ENCODE measurements around the gene LNPK.

The LNPK gene

DNA sequence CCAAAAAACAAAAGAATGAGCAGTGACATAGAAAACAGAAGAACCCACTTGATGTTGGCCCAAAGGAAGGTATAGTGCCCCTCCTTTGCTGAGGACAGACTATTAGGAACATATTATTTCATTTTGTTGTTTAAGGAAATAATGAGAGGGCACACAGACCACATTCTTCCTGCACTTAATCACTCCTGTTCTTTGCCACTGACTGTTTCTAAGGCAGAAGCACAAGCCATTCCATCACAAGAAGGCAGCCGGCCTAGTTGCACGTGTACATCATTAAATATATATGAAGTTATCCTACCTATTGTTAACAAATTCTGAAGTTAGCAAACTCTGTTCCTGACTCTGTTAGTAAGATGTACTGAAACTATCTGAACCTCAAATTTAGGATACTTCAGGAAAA lies 110.0 kb downstream of the LNPK start:
- ChIA-PET POLR2A (no interaction called here), CTCF (no interaction called here)
- TF ChIP-seq, protein P1, sequence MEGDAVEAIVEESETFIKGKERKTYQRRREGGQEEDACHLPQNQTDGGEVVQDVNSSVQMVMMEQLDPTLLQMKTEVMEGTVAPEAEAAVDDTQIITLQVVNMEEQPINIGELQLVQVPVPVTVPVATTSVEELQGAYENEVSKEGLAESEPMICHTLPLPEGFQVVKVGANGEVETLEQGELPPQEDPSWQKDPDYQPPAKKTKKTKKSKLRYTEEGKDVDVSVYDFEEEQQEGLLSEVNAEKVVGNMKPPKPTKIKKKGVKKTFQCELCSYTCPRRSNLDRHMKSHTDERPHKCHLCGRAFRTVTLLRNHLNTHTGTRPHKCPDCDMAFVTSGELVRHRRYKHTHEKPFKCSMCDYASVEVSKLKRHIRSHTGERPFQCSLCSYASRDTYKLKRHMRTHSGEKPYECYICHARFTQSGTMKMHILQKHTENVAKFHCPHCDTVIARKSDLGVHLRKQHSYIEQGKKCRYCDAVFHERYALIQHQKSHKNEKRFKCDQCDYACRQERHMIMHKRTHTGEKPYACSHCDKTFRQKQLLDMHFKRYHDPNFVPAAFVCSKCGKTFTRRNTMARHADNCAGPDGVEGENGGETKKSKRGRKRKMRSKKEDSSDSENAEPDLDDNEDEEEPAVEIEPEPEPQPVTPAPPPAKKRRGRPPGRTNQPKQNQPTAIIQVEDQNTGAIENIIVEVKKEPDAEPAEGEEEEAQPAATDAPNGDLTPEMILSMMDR (IDR thresholded peaks at IDR 0.05; ENCODE audit: control extremely low read depth, extremely low read depth, low read depth, missing control alignments): no peak
- no peak for DNase-seq (ENCODE audit: extremely low spot score)

DNA sequence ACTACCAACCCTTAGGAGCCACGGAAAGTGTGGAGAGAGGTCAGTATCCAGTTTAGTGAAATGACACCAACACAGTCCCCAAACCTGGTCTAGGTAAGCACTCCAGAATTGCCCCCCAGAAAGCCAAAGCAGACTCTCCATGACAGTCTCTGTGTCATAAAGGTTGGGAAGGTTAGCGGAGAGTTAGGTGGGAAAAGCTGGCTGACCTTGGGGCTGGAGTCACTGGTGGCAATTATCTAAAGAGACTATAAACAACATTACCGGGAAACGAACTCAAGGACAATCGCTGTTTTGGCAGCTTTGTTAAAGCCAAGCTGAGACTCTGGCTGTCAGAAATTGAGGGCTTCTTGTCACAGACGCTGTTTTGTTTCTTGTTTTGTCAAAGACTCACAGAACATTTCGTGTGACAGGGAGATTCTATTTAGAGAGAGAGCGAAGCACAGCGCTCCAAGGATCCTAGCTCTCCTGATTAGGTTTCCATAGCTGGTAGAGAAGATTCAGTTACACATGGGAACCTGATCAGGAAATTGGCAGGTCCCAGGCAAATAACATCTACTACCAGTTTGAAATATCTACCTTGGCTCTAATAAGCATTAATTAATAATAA lies 111.3 kb downstream of the LNPK start:
- CTCF ChIA-PET: interaction anchor here (1.2 kb wide), 1 partner anchor 25 kb away, joined by 3 read pairs; no protein-coding TSS in a partner anchor
- DNase-seq (ENCODE audit: extremely low spot score): no peak

DNA sequence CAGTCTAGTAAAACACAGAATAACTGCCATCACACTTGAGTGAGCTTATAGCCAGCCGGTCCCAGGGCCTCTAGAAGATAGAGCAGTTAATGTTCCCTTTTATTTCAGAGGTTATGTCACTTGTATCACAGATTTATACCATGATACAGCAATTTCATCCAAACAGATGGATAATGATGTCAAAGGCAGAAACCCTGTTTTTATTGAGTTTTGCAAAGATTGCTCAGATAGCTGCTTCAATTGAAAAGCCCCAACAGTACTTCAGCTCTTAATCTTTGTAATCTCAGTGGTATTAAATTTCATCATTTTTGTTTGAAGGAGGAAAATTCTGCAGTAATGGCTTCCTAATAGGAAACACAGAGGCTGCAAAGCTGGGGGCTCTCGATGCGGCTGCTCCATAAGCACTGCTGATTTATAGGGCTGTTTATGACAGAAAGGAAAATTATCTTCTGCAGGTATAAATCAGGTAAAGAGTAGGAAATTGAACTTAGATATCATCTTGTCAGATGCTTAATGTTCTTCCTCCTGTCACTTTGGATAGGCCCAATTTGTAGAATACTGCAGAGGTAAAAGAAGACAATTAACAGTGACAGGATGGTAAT lies 112.3 kb downstream of the LNPK start:
- POLR2A ChIA-PET: no interaction called here

More for the DNA sequence above, 111.3 kb downstream of the LNPK start:
- POLR2A ChIA-PET: no interaction called here
- TF ChIP-seq, protein P1 (IDR thresholded peaks at IDR 0.05; ENCODE audit: control extremely low read depth, extremely low read depth, low read depth, missing control alignments): no peak

DNA sequence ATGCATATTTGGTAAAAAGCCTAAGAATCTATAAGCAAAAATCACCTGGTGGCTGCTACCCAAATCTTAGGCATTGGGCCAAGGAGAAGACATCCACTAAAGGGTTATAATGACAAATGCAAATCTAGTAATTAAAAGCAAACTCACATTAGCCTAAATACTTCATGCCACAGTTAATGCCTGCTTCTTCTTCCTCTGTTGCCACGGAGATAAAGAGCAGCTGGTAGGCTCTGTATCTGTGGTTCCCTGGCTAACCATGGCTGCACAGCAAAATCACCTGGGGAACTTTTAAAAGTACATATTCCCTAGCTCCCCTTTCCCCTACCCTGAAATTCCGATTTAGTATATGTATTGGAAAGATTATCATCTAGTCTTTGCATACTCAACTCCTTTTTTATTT lies 114.3 kb downstream of the LNPK start:
- DNase-seq (ENCODE audit: extremely low spot score): no peak
- CTCF ChIA-PET: no interaction called here
- POLR2A ChIA-PET: no interaction called here
- TF ChIP-seq, protein P1 (IDR thresholded peaks at IDR 0.05; ENCODE audit: control extremely low read depth, extremely low read depth, low read depth, missing control alignments): no peak

More for the DNA sequence above, 112.3 kb downstream of the LNPK start:
- TF ChIP-seq, protein P1 (IDR thresholded peaks at IDR 0.05; ENCODE audit: control extremely low read depth, extremely low read depth, low read depth, missing control alignments): no peak
- CTCF ChIA-PET: no interaction called here
- no peak for DNase-seq (ENCODE audit: extremely low spot score)

DNA sequence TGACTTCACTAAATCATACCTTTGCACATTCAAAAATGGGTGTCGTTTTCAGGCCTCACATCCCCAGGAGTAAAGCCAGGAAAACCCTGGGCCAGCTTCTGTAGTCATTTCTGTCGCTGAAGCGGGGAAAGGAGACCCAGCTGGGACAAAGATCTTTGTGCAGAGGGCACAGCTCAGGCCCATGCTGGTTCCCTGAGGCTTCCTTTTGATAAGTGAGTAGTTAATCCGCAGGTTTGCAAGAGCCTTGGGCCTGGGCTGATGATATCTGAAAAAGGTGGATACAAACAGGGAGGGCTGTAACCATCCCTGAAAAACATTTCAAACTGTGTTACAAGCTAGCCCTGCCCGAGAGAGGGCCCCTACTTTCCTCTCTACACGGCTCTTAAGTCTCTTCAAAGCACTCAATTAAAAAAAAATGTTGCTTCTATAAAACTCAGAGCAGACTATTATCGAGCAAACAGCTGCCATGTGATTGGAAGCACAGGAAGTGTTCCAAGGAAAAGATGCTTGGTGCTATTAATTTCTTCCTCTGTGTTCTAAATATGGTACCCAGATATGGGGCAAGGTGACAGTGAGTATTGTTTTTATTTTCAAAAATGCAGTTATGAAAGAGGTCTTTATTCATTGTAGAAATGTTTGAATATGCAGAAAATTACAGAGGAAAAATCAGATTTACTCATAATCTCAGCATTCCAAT lies 117.2 kb downstream of the LNPK start:
- POLR2A ChIA-PET: no interaction called here
- CTCF ChIA-PET: interaction anchor here (1.1 to 1.8 kb wide), 3 partner anchors 10 to 21 kb away, joined by 3 to 4 read pairs (median 4); no protein-coding TSS in a partner anchor

DNA sequence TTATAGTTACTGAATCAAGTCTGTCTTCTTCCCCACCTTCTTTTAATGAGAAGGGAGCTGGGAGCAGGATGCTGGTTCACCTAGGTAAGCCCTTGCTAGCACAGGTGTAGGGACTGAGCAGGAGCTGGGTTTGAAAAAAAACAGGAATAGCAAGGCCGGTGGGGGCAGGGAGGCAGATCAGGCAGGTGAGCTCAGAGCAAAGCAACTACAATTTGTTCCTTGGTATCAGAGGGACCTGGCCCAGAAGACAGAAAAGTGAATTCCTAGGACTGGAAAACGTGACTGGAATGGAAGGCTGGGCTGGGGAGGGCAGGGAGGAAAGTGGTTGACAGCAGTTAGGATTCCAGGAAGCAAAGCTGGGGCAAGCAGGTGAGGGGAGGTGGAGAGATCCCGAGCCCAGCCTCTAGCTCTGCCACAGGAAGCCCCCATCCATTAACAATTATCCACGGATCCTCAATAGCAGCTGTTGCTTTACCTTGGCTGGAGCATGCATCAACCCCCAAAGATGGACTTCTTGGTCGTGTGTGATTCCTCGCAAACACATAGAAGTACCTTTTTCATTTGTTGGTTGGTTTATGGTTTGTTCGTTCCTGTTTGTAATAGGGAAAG lies 118.4 kb downstream of the LNPK start:
- CTCF ChIA-PET: interaction anchor here (1.1 to 1.8 kb wide), 5 partner anchors 9 to 22 kb away, joined by 3 to 4 read pairs (median 3); no protein-coding TSS in a partner anchor
- POLR2A ChIA-PET: no interaction called here
- no peak for DNase-seq (ENCODE audit: extremely low spot score)
- TF ChIP-seq, protein P1 (IDR thresholded peaks at IDR 0.05; ENCODE audit: control extremely low read depth, extremely low read depth, low read depth, missing control alignments): no peak

More for the DNA sequence above, 117.2 kb downstream of the LNPK start:
- no peak for DNase-seq (ENCODE audit: extremely low spot score)
- TF ChIP-seq, protein P1 (IDR thresholded peaks at IDR 0.05; ENCODE audit: control extremely low read depth, extremely low read depth, low read depth, missing control alignments): no peak
